HL-60/S4 (cell line): Measurements from ENCODE around the gene NCOA6.

Experiments
- in situ Hi-C: fragments of 300-500 bp; cut with MboI; formaldehyde crosslinking; loops from 2 replicates; pipeline ENCODE4 v1.14.3; 2022; ENCODE audit warnings: low sequenced_read_pairs

The NCOA6 gene

DNA sequence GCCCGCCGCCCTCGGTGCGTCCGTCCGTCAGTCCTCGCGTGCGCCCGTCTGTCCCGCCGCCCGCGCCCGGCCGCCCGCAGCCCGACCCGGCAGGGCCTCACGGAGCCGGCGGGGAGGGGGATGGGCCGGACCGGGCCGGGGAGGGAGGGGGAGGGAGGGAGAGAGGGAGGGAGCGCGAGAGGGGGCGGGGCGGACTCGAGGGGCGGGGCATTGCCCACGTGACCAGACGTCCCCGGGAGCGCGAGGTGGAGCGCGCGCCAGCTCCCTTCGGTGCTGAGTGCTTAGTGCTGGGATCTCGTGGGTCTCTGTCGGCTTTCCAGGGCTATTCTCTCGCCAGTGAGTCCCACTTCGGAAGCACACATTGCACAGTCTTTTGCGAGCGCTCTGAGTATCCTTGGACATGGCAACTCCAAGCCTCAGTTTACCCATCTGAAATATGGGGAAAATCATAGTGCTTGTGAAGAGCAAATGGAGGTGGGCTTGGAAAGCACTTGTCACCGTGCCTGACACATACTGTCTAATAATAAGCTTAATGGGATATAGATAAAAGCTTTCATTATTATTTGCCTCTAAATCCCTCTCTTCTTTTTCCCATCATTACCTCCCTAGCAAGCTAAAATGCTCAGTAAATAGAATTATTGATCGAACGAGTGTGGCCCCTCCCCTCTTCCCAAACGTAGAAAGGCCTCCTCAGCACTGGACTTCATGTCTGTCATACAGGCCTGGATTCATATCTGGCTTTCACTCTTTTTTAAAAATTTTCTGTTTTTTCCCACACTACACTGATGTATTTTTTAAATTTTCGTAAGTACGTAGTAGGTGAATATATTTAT is at the start of gene NCOA6:
NCOA6 (minus strand) TSS at position 122 of the 833 bp plus-strand sequence. CDS start 43,296 bp downstream, outside the sequence.
- in situ Hi-C loops: loop anchor here (25.0 kb wide), 1 partner anchor 612 kb away; the partner anchor contains the start of gene GDF5

DNA sequence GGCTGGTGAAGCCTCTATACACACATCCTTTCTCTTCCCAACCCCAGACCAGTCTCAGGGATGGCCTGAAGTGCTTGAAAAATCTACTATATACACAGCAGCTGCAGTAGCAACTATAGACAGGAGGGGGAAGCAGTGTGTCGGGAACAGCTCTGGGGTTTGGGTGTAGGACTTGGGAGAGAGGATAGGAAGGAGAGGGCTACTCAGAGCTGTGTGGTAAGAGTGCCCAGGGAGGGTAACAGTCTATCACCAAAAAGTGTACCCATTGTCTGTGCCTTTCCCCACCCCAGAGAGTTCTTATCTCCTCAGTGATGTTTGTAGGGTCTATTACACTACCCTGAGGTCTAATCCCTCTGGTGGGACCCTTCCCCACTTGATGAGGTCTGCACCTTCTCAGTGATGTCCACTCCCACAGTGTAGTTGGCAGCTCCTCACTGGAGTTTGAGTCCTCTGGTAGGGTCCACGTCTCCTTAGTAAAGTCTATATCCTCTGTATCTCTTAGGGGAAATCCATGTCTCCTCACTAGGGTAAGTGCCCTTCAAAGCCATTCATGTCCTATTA is 48.7 kb upstream of the NCOA6 start:
- in situ Hi-C loops: loop anchor here (5.0 to 25.0 kb wide), 2 partner anchors 83 to 388 kb away; partner anchors contain the start of genes GSS and MYH7B

DNA sequence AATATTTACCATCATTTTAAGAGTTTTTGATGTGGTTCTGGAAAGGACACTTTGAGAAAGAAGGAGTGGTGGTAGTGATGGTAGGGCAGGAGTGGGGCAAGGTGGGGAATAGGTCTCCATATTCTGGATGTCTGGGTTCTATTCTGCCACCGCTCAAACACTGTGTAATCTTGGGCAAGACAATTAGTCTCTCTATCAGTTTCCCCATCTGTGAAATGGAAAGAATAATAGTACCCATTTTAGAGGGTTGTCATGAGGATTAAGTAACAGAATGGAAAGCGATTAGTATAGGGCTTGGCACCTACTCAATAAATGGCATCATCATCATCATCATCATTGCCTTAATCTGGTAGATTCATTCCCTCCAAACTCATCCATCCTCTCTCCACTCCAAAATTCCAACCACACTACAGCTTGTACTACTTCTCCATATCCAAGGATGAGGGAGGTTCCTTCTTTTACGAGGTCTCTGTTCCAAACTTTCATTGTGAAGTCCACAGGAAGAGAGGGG is 48.2 kb upstream of the NCOA6 start:
- in situ Hi-C loops: loop anchor here (5.0 to 25.0 kb wide), 2 partner anchors 84 to 389 kb away; partner anchors contain the start of genes GSS and MYH7B

DNA sequence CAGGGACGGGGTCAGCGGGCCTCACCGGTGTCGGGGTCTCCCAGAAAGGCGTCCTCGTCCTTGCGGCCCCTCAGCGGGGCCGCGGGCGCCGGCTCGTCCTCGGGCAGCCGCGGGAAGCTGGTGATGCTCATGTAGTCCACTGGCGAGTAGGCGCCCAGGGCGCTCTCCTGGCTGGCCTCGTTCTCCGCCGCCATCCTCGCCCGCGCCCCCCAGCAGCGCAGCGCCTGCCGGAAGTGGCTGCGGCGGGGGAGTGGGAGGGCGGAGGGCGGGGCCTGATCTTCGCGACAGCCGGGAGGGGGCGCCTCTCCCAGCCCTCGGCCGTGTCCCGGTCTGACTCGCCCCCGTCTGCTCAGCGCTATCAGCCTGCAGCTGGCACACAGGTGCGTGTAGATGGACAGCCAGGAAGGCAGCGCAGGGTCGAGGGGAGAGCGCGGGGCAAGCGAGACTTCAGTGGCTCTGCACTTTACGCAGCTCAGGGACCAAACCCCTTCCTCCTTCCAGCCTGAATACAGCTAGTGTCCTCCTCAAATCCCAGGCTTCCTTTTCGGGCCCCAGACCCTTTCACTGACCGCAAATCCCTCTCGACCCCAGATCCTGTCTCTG is 47.3 kb upstream of the NCOA6 start, which contains the start of gene GGT7:
GGT7 (minus strand) TSS at position 235 of the 603 bp plus-strand sequence; CDS start at position 194, 41 bp downstream.
- in situ Hi-C loops: loop anchor here (5.0 to 25.0 kb wide), 2 partner anchors 85 to 390 kb away; partner anchors contain the start of genes GSS and MYH7B

DNA sequence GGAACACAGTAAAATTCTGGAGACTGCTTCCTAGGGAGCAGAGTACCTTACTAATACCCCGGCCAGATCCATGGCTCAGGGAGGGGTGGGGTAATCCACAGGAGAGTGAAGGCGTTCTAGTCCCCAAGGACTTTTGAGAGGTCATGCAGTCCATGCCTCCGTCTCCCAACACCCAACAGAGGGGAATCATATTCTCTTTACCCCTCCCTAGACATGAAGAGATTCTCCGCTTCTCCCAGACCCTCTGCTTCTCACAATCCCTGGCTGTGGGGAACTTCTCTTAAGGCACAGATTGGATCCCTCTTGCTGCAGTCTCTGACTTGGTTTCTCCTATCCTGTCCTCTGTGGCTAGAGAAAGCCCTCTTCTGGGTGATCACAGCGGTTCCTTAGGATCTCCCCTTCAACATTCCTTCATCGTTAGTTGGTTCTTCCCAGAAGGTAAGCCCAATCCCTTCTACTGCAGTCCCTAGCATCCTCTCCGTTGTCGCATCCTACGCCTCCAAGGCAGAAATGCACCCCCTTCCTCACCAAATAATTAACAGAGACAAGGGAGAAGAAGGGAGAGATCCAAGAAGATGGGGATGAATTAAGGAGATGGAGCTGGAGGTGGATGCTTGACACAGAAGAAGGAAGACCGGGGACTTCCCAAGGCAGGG is 46.6 kb upstream of the NCOA6 start:
- in situ Hi-C loops: loop anchor here (5.0 to 25.0 kb wide), 2 partner anchors 85 to 390 kb away; partner anchors contain the start of genes GSS and MYH7B

DNA sequence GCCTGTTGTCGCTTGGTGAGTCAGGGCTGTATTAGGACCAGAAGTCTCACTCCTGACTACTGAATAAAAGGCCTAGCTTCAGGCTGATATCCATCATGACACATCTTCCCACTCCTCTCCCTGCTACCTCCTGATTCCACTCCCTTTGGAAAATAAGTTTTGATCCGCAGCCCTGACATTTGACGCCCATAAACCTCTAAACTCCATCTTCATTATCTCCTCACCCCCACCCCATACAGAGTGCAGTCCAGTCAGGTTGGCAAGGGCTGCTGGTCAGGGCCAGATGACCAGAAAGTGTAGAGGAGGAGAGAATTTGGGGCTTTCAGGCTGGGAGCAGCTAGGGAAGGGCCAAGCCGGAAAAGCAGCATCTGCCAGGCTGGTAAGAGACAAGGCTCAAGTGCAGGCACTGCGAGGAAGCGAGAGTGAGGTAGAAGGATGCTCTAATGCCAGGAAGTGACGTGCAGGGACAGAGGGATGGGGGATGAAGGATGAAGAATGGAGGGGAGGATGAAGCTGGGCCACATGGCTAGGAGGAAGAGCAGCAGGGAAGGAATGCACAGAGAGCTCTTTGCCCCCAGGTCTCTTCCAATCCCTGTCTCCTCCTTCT is 46.0 kb upstream of the NCOA6 start:
- in situ Hi-C loops: loop anchor here (5.0 to 25.0 kb wide), 2 partner anchors 86 to 391 kb away; partner anchors contain the start of genes GSS and MYH7B

DNA sequence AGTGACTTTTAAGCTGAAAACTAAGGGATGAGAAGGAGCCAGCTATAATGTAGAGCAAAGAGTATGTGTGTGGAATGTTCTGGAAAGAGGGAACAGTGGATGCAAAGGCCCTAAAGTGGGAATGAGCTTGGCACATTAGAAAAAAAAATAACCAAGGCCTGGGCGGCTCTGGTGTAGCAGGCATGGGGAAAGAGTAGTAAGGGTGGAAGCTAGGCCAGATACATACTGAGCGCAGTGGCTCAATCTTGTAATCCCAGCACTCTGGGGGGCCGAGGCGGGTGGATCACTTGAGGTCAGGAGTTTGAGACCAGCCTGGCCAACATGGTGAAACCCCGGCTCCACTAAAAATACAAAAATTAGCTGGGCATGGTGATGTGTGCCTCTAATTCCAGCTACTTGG is 38.8 kb upstream of the NCOA6 start:
- in situ Hi-C loops: loop anchor here (25.0 kb wide), 1 partner anchor 398 kb away; no protein-coding TSS in a partner anchor

DNA sequence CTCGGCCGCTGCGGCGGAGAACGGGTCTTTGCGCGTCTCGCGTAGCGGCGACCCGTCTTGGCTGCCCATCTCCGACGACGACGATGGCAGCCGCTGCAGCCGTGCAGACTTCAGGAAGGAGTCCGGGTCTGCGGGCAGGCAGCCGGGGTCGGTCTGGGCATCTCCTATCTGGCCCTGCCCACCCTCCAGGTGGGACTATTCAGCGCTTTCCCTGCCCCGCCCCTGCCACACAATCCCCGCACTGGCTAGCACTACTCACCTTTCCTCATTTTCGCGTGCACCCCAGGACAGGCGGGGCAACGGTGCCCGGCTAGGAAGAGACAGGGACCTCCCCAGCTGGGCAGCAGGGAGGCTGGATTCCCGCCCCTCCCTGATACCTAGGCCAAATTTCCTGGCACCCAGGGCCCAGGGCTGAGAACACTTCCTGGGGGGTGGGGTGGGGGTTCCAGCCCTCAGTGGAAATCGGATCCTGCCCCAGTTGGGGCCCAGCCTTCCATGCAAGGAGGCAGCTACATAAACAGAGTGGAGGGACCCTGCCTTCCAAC is 38.0 kb upstream of the NCOA6 start:
- in situ Hi-C loops: loop anchor here (25.0 kb wide), 1 partner anchor 399 kb away; no protein-coding TSS in a partner anchor

DNA sequence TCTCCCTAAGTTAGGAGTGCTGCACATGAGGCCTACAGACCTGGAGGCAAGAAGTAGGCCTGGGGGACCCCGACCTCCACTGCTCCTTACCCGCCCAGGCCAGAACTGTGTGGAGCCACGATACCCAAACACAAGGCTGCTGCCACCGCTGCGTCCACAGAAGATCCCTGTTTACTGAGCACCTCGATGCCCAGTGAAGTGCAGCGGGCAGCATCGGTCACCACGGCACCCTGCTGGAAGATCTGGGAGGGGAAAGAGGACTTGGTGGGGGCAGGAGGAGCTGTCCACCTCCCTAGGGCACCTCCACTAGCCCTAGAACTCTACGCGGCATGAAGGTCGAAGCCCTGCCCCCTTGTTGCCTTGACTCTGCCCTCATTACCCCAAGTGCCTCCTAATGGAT is 37.3 kb upstream of the NCOA6 start:
- in situ Hi-C loops: loop anchor here (25.0 kb wide), 1 partner anchor 400 kb away; no protein-coding TSS in a partner anchor

DNA sequence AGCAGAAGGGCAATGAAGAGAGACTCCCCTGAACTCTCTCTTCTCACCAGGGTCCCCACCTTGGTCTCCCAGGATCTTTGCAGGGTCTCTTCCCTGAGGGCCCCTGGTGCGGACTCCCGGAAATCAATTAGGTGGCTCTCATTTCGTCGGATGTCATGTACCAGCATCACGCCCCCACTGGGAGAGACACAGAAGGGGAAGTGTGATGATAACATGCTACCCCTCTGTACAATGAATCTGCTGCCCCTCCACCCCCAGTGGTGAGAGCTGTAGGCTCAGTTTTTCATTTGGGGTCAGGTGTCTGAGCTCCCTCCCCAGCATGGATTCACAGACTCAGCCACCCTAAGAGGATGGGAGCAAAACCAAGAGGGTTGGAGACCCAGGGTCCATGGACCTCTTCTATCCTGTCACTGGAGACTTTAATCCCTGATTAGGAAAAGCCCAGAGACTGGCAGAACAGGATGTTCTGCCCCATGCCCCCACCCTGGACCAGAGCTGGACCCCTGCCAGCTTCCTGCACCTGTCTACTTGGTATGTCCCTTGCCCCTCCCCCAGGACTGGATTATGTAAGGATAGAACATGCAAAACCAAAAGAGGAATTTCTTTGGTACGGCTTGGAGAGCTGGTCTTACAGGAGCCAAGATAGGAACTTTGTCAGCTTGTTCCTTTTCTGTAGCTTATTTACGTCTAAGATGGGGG is 36.1 kb upstream of the NCOA6 start:
- in situ Hi-C loops: loop anchor here (25.0 kb wide), 1 partner anchor 401 kb away; no protein-coding TSS in a partner anchor

DNA sequence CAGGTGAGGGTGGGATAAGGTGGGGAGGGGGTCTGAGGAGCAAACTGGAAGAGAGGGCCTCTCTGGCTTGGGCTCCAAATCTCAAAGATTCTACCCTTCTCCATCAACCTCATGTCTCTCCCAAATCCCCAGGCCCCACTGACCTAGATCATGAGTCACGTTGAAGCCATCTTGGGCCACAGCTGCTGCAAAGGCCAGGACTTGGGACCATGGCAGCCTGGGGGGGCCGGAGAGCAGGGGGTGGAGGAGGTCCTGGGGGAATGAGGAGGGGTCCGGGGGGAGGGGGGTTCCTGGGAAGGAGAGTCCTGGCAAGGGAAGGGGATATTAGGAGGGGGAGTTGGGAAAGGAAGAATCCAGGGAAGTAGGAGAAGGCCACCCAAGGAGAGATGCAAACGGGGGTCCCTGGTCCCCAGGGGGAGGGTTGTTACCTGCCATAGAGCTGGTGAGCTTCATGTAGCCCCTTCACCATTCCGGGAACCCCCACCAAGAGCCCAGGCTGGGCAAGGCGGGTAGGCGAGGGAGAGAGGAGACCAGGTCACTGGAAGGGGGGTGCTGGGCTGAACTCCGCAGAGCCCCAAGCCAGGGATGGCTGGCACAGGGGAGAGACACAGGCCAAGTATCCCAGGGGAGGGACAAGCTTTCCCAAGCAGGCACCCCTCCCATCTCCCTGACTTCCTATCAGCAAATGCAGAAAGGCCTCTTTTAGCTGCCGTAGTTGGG is 34.5 kb upstream of the NCOA6 start:
- in situ Hi-C loops: loop anchor here (25.0 kb wide), 1 partner anchor 402 kb away; no protein-coding TSS in a partner anchor

DNA sequence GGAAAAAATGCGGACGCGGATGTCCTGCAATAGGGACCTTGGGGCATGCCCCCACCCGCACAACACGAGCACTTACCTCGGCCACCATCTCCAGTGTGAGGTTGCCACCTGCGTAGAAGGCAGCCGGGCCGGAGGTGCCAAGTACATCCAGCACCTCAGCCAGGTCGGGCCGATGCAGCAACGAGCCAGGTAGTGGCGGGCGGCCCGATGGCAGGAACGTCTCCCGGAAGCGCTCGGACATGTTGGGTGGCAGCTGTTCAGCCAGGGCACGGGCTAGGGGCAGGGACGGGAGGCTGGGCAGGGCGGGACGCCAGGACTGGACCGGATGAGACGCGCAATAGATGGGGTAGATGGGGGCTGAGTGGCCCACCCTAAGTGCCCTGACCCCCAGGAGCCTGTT is 33.9 kb upstream of the NCOA6 start:
- in situ Hi-C loops: loop anchor here (25.0 kb wide), 1 partner anchor 403 kb away; no protein-coding TSS in a partner anchor

DNA sequence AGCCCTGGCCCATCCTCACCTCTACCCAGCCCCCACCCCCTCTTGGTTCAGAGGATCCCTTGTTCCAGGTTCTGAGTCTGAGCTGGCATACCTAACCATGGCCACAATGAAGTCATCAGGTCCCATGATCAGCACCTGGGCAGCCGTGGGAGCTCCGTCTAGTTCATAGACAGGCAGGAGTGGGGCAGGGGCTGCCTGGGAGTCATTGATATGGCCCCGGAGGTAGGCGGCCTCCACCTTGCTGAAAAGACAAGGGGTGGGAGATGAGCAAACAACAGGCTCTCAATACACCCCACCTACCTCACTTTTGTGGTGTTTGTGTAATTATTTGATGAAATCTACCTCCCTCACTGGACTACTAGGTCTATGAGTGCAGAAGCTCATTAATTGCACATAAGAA is 26.8 kb upstream of the NCOA6 start:
- in situ Hi-C loops: loop anchor here (25.0 kb wide), 1 partner anchor 410 kb away; no protein-coding TSS in a partner anchor

DNA sequence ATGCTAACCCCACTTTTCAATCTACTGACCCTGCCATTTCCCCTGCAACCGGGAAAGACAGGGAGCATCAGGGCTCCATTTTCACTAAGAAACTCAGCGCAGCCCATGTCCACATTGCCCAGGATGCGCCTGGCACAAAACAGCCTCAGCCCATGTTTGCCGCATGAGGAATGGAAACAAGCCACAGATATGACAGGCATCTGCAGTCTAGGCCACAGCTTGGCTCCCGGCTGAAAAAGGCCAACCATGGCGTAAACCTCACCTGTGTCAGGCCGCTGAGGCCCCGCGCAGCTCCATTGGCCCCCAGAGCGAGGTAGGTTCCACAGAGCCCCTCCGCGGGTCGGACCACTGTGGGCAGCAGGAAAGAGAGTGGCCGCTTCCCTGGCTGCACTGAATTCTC is 25.5 kb upstream of the NCOA6 start:
- in situ Hi-C loops: loop anchor here (25.0 kb wide), 1 partner anchor 411 kb away; no protein-coding TSS in a partner anchor

DNA sequence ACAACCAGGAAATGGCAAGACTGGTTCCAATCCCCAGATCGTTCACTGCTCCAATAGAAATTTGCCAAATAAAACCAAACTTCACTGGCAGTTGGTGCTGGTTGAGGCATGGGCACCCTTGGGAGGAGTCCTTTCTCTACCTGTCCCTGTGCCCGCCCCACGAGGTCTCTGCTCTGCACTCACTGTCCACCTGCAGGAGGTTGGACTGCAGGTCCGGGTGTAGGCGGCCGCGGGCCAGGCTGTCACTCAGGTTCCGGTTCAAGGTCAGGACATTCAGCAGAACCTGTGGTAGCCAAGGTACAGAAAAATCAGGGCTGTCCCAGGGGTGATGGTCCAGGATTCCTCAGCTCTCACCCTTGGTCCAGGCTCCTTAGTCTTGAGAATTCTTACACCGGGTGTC is 24.3 kb upstream of the NCOA6 start:
- in situ Hi-C loops: loop anchor here (25.0 kb wide), 2 partner anchors 413 to 588 kb away; partner anchors contain the start of gene GDF5

DNA sequence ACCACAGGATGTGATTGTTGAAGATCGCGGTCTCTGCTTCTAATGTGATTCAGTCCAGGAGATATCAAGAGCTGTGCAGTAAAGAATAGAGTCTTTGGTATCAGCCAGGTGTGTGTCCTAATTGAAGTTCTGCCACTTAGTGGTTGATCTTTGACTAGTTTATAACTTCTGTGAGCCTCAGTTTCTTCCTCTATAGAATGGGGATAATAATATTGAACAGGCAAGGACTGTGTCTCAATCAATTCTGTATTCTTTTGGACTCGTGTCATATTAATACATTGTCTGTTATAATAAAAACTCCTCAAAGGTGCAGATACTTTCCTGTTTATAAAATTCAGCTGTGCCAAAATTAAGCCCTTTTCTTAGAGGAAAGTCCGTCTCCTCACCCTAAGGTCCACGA is 23.1 kb upstream of the NCOA6 start:
- in situ Hi-C loops: loop anchor here (25.0 kb wide), 1 partner anchor 589 kb away; the partner anchor contains the start of gene GDF5

DNA sequence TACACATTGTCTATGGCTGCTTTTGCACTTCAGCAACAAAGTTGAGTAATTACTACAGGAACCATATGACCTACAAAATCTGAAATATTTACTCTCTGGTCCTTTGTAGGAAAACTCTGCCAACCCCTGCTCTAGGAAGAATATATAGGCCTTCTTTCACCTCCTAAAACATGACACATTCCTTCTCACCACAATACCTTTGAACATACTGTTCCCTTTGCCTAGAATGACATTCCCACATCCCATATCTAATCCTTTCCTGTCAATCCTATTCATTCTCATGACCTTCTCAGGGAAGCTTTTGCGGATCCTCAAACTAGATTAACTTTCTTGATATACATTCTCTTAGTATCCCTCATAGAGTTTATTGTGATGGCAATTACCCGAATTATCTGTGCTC is 18.0 kb upstream of the NCOA6 start:
- in situ Hi-C loops: loop anchor here (25.0 kb wide), 1 partner anchor 594 kb away; the partner anchor contains the start of gene GDF5

DNA sequence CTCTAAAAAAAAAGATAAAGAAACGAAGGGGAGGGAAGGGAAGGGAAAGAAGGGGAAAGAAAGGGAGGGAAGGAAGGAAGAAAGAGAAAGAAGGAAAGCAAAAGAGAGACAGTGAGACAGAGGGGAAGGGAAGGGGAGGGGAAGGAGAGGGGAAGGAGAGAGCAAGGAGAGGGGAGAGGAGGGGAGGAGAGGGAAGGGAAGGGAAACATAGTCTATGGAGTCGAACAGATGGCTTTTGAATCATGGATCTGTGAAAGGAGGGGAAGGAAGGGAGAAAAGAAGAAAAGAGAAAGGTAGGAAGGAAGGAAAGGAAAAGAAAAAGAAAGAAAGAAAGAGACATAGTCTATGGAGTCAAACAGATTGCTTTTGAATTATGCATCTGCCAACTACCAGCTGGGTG is 16.7 kb upstream of the NCOA6 start:
- in situ Hi-C loops: loop anchor here (25.0 kb wide), 1 partner anchor 595 kb away; the partner anchor contains the start of gene GDF5
